Measurements from ENCODE around the gene FDX2.

FDX2 gene

DNA sequence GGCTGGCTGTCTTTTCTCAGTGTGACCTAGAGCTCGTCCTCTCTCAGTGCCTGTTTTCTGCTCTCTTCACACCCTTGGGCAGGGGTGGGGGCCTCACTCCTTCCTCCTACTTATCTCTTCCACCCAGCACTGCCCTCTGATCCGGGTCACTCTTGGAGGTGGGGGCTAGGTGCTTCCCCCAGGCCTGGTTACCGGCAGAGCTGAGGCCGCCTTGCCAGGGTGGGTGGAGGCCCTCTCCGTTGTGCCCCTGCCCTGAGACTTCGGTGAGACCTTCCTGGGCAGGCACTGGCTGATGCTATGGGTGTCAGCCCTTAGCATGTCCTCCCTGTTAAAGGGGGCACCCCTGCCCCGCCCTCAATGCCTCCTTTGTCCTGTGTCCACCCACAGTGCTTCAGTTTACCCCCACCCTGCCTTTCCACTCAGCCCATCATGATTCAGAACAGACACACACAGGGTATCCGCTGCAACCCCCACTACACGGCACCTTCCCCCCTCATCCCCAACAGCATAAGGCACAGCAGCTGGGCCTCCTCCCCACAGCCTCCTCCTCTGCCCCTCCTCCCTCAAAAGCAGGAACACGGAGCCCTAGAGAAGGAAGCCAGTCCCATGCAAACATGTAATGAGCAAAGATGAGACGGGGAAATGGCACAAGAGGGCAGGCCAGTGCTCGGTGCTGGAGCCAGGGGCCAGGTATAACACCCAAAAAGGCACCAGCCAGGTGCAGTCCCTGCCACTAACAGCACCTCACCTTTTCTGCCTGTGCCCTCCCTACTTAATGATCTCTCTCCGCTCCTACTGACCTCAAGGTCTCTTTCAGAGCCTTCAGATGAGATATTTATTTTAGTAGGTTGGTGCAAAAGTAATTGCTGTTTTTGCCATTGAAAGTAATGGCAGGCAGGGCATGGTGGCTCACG, 16.0 kb downstream of the FDX2 start:
- peaks cover 4% of the 10 kb centered on the region for H3K4me1 Mint-ChIP-seq
- H3K27ac Mint-ChIP-seq, result no peak overlapping the region
- H3K27me3 Mint-ChIP-seq (ENCODE audit: low read depth), result peaks cover 64% of the 10 kb centered on the region
- H3K9me3 Mint-ChIP-seq, result no peaks in the 10 kb centered on the region
- H3K36me3 Mint-ChIP-seq (ENCODE audit: low read depth), result peaks cover 3% of the 10 kb centered on the region
- TF ChIP-seq, protein P1, sequence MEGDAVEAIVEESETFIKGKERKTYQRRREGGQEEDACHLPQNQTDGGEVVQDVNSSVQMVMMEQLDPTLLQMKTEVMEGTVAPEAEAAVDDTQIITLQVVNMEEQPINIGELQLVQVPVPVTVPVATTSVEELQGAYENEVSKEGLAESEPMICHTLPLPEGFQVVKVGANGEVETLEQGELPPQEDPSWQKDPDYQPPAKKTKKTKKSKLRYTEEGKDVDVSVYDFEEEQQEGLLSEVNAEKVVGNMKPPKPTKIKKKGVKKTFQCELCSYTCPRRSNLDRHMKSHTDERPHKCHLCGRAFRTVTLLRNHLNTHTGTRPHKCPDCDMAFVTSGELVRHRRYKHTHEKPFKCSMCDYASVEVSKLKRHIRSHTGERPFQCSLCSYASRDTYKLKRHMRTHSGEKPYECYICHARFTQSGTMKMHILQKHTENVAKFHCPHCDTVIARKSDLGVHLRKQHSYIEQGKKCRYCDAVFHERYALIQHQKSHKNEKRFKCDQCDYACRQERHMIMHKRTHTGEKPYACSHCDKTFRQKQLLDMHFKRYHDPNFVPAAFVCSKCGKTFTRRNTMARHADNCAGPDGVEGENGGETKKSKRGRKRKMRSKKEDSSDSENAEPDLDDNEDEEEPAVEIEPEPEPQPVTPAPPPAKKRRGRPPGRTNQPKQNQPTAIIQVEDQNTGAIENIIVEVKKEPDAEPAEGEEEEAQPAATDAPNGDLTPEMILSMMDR (IDR thresholded peaks at IDR 0.05; ENCODE audit: unreplicated experiment in 3 of 3), result no peak
- H3K4me3 Mint-ChIP-seq, result peak overlapping the region in 1 of 3 experiments; percentile 7

GRCh38 chr19:10295847-10296591, 19.8 kb downstream of the FDX2 start:
- no peaks in the 10 kb centered on the region for H3K36me3 Mint-ChIP-seq (ENCODE audit: low read depth)
- H3K9me3 Mint-ChIP-seq, result peaks cover 3% of the 10 kb centered on the region
- H3K27ac Mint-ChIP-seq, result no peak overlapping the region
- H3K4me3 Mint-ChIP-seq, result peak overlapping the region; percentile 52 to 70 (median 59)
- H3K27me3 Mint-ChIP-seq (ENCODE audit: low read depth), result peaks cover 83% of the 10 kb centered on the region
- TF ChIP-seq, protein P1 (IDR thresholded peaks at IDR 0.05; ENCODE audit: unreplicated experiment in 3 of 3), result no peak
- H3K4me1 Mint-ChIP-seq, result peaks cover 9% of the 10 kb centered on the region

DNA sequence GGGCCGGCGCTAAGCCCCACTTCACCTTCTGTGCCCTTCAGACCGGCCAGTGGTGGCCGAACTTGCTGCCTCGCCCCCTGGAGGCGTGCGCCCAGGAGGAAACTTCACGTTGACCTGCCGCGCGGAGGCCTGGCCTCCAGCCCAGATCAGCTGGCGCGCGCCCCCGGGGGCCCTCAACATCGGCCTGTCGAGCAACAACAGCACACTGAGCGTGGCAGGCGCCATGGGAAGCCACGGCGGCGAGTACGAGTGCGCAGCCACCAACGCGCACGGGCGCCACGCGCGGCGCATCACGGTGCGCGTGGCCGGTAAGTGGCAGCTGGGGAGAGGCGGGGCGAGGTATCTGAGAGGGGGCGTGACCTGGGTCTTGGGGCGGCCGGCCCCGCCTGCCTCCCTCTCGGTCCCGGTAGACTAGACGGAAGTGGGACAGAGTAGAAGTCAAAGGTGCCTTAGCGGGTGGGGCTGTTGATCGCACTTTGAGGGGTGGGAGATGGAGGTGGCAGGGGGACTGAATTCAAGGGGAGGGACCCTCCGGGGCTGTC, 20.4 kb downstream of the FDX2 start:
- Mint-ChIP-seq H3K4me1 (peaks cover 13% of the 10 kb centered on the region), H3K36me3 (ENCODE audit: low read depth) (no peaks in the 10 kb centered on the region), H3K9me3 (peaks cover 3% of the 10 kb centered on the region), H3K27ac (no peak overlapping the region), H3K27me3 (ENCODE audit: low read depth) (peaks cover 89% of the 10 kb centered on the region), H3K4me3 (peak overlapping the region; percentile 52 to 70 (median 59))
- TF ChIP-seq, protein P1 (IDR thresholded peaks at IDR 0.05; ENCODE audit: unreplicated experiment in 3 of 3), result peak in 1 of 3 experiments; percentile 8

DNA sequence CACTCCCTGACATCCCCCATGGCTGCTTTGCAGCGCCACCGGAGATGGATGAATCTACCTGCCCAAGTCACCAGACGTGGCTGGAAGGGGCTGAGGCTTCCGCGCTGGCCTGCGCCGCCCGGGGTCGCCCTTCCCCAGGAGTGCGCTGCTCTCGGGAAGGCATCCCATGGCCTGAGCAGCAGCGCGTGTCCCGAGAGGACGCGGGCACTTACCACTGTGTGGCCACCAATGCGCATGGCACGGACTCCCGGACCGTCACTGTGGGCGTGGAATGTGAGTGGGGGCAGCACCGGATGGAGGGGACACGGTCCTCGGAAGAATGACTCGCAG, 21.5 kb downstream of the FDX2 start:
- Mint-ChIP-seq H3K4me3 (peak overlapping the region in 1 of 3 experiments; percentile 11), H3K27me3 (ENCODE audit: low read depth) (peaks cover 95% of the 10 kb centered on the region), H3K27ac (no peak overlapping the region), H3K4me1 (peaks cover 15% of the 10 kb centered on the region), H3K36me3 (ENCODE audit: low read depth) (no peaks in the 10 kb centered on the region), H3K9me3 (peaks cover 3% of the 10 kb centered on the region)
- TF ChIP-seq, protein P1 (IDR thresholded peaks at IDR 0.05; ENCODE audit: unreplicated experiment in 3 of 3), result peak in 1 of 3 experiments; percentile 11

GRCh38 chr19:10293637-10294367, 22.0 kb downstream of the FDX2 start:
- peaks cover 3% of the 10 kb centered on the region for H3K9me3 Mint-ChIP-seq
- TF ChIP-seq, protein P1 (IDR thresholded peaks at IDR 0.05; ENCODE audit: unreplicated experiment in 3 of 3), result no peak
- no peak overlapping the region for H3K4me3 Mint-ChIP-seq
- H3K27me3 Mint-ChIP-seq (ENCODE audit: low read depth), result peaks cover 98% of the 10 kb centered on the region
- H3K36me3 Mint-ChIP-seq (ENCODE audit: low read depth), result no peaks in the 10 kb centered on the region
- peaks cover 17% of the 10 kb centered on the region for H3K4me1 Mint-ChIP-seq
- no peak overlapping the region for H3K27ac Mint-ChIP-seq
